Measurements from ENCODE around the gene P2RX2.

Gene P2RX2

DNA sequence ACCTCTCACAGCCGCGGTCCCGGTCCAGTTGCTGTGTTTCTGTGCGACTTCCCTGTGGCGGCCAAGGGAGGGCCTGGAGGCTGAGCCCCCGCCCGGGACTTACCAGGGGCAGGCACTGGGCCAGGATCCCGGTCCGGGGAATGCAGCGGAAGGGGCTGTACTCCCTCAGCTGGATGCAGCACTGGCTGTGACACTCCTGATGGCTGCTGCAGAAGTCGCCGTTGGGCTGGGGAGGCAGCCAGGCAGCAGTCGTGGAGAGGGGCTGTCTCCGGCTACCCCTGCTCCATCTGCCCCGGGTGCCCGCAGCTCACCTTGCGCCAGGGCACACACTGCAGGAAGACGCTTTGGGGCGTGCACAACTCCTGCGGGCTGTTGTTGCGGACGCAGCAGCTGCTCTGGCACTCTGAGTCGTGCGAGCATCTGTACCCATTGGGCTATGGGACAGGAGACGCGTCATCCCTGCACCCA is 14.4 kb upstream of the P2RX2 start:
- DNase-seq: no peak

DNA sequence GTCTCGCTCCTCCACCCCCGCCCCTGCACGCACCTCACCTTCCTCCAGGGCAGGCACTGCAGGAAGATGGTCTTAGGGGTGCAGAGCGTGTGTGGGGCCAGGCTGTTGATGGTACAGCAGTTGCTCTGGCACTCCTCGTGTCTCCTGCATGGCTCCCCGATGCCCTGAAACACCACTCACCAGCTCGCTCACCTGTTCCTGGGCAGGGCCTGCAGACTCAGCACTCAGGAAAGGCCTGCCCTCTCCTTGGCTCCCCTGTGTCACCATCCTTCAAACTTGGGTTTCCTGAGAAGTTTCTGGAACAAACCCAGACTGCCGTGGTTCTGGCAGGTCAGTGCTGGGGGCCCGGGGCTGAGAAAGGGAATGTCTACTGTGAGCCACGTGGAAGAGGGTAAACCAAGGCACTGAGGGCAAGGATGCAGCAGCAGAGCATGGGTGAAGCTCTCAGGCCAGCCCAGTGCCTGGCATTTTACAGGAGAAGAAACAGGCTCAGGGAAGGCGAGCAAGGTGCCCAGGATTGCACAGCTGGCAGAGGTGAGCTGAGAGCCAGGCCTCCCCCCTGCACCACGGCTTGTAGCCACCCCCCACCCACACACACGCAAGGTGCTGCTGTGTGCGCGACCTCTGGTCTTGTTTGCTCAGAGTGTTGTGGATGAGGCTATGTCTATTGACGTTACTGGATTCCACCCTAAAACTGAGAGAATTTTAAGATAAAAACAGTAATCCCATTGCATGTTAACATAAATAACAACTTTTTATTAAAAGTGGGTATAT is 13.7 kb upstream of the P2RX2 start:
- no peak for DNase-seq

DNA sequence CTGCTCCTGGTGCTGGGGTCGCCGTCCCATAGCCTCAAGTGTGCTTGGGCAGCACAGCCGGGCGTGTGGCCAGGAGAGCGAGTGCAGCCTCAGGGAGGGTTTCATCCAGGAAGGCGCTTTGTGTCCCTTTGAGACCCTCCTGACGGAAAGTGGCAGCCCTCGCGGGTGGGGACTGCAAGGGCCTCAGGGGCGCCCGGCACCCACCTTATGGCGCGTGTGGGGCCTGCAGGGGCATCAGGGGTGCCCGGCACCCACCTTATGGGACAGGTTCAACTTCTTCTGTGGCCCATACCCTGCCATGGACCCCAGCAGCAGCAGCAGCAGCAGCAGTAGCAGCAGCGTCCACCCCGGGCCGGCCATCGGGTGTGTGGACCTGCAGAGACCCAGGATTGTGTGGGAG is 12.7 kb upstream of the P2RX2 start:
- no peak for DNase-seq

DNA sequence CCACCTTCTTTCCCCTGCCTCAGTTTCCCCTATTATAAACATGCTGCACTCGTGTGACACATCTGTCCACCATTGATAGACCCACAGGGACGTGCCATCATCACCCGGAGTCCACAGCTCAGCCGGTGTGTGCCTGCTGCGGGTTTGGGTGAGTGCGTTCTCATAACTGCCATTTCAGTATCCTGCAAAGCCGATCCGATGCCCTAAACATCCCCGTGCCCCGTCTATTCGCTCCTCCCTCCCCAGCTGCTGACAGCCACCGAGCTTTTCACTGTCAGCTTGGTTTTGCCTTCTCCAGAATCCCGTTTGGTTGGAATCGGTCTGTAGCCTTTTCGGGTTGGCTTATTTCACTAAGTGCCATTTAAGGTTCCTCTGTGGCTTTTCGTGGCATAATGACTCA is 12.1 kb upstream of the P2RX2 start:
- no peak for DNase-seq

DNA sequence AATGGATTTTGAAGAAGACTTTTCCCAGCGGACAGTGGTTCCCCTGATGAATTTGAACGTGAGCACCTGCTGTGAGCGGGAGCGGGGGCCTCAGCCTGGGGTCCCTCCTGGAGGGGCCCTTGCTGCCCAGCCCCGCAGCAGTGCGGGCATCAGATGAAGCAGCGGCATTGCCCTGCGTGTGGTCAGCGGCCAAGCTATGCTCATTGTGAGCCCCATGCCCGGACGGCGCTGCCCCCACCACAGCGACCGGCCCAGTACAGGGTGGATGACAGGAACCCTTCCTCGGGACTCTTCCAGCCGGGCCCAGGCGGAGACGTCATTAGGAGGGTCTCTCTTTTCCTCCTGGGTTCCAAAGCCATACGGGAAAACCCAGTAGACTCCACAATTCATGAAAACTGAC is 11.6 kb upstream of the P2RX2 start:
- no peak for DNase-seq

DNA sequence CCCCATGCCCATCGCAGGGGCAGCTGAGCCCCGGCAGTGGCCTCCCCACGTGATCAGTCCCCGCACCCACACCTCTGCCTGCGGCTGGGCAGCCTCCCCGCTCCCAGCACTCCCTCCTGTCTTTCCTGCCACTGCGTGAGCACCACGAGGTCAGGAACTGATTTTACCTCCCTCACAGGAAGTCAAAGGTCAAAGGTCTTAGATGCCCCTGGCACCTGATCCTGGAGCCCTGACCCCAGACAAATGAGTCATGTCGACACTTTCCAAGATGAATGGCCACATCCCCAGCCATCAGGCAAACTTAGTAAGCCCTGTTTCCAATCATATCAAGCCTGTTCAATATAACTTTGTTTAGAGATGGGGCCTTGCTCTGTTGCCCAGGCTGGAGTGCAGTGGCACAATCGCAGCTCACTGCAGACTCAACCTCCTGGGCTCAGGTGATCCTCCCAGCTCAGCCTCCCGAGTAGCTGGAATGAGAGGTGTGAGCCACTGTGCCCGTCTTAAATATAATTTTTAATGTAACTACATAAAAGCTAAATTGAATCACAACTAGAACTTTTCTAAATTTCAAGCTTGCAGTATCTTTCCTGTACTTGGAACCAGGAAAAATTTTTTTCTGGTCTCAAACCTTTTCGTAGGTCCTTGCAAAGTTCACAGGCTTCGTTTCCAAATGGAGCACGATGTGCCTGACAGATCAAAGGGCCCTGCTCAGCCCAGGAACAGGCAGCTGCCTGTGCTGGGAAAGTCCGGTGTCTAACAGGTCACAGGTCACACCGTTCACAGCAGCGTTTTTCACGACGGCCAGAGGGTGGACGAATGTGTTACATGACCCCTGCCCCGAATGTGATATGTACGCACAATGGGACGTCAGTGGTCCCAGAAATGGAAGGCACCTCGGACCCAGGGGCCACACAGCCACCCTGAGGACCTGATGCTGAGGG is 10.1 kb upstream of the P2RX2 start:
- no peak for DNase-seq

DNA sequence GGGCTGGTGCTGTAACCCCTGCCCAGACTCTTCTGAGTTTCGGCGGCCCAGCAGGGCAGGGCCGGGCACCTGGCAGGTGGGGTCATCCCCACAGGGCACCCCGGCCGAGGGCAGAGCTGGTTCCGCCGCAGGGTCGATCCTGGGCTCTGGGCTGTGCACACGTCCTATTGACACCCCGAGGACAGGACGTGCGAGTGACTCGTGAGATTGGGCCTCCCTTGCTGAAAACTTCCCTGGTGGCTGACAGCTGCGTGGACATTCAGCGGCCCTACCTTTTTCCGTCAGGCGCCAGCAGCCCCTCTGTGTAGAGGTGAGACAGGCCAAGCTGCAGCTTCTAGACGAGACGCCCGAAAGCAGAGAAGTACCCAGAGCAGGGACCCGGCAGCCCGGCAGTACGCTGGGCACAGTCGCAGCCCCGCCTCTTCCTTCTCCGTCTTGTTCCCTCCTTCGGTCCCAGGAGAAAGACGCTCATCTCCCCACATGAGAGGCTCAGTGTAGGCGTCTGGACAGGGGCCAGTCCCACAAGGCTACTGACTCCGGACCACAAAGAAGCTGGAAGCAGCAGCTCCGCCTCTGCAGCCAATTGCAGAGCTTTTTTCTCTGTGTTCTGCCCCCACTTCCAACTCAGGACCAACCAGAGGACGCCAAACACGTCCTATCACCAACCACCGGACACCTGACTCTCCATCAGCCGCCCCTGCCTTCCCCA is 8.4 kb upstream of the P2RX2 start, which contains the start of gene LRCOL1:
TSS of gene LRCOL1 (minus strand) at position 532 of the 709 bp plus-strand sequence. CDS start 4,331 bp downstream, outside the sequence.
- DNase-seq: no peak

DNA sequence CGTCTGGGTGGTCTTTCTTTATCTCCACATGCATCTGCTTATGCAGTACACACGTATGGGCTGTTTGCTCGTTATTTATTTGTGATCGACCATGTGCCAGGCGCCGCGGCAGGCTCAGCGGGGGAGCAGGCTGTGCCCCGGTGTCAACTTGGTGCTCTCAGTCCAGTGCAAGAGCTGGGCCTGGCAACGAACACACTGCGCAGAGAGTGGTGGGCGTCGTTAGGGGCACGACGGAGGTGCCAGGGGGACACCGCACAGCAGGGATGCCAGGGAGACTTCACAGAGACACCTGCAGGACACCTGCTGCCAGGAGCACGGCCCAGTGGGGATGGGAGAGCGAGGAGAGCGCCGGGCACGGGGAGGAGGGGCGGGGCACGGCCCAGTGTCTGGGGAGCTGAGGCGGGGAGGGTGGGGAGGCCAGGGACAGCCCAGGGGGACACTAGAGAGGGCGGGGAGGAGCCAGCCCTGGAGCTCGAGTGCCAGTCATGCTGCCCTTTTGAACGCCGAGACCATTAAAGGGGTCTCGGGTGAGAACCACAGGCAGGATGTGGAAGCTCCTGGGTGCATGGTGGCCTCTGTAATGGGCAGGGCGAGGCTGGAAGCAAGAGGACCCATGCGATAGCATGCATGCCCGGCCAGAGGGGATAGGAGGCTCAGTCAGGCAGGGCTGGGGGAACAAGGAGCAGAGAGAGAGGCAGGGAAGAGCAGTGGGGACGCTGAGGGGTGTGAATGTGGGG is 7.5 kb upstream of the P2RX2 start:
- no peak for DNase-seq

DNA sequence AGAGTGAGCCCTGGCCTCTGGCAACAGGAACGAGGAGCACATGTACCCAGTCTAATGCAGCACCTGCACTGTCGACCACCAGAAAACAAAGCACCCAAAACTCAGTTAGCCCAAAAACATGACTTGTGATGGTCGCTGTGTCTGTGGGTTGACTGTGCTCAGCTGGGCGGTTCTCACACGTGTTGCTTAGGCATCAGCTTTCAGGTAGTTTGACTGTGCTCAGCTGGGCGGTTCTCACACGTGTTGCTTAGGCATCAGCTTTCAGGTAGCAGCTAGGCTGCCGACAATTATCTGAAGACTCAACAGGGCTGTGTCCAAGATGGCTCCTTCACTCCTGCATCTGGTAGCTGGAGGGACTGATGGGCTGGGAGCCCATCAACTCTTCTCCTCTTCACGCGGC is 7.0 kb upstream of the P2RX2 start:
- no peak for DNase-seq

DNA sequence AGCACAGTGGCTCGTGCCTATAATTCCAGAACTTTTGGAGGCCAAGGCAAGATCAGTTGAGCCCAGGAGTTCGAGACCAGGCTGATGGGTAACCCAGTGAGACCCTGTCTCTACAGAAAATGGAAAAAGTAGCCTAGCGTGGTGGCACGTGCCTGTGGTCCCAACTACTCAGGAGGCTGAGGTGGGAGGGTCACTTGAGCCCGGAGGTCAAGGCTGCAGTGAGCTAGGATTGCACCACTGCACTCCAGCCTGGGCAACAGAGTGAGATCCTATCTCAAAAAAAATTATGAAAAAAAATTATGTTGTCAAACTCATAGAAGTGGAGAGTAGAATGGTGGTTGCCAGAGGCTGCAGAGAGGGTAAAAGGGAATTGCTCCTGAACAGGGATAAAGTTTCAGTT is 4.5 kb upstream of the P2RX2 start:
- no peak for DNase-seq

DNA sequence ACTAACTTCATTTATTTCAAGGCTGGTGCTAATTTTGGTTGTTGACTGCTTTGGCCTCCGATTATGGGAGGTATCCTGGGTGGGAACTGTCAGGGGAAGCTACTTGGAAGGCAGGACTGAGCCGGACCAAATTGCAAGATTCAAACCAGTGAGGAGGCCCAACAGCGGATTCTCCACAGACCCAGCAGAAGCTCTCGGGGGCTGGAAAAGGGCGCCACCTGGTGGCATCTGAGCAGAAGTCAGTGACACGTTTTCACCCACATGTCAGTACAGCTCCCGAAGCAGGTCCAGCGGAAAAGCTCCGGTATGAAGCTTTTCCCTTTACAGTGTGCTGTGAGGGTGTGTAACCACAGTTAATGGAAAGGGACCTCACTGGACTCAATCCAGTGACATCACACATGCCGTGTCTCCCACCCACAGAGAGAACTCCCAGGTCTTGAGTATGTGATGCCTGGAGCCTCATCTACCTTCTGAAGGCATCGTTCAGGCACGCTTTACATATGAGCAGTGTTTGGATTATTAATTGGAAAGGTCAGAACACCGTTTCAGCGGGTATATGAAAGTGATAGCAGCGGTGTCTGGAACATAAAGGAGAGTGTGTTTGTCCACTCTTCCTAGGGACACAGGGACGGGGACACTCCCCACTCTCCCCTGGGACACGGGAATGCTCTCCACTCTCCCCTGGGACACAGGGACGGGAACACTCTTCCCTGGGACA is 3.6 kb upstream of the P2RX2 start:
- DNase-seq: peak; percentile 54

DNA sequence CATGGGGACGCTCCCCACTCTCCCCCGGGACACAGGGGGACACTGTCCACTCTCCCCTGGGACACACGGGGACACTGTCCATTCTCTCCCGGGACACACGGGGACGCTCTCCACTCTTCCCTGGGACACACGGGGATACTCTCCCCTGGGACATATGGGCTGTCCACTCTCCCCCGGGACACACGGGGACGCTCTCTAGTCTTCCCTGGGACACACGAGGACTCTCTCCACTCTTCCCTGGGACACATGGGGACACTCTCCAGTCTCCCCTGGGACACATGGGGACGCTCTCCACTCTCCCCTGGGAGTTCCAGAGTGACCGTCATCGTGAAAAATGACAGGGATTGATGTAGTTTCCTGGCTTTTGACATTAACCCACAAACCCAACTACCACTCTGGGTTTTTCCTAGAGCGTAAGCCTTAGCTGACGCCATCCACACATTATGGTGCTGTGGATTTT is 3.0 kb upstream of the P2RX2 start:
- DNase-seq: no peak

DNA sequence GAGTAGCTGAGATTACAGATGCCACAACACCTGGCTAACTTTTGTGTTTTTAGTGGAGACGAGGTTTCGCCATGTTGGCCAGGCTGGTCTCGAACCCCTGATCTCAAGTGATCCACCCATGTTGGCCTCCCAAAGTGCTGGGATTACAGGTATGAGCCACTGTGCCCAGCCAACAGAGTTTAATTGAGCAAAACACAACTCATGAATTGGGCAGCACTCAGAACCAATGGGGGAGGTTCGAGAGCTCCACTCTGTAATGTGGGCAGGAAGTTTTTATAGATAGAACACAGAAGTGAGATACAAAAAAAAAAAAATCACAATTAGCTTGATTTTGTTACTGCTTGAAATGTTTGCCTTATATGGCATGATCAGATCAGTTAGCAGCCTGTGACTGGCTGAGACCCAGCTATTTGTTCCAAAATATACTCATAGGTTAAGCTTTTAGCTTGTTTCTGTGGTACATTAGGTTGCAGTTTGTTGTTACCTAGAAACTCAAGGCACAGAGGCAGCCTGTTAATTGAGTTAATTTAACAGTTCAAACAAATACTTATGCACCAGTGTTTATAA is 1.4 kb upstream of the P2RX2 start:
- no peak for DNase-seq

DNA sequence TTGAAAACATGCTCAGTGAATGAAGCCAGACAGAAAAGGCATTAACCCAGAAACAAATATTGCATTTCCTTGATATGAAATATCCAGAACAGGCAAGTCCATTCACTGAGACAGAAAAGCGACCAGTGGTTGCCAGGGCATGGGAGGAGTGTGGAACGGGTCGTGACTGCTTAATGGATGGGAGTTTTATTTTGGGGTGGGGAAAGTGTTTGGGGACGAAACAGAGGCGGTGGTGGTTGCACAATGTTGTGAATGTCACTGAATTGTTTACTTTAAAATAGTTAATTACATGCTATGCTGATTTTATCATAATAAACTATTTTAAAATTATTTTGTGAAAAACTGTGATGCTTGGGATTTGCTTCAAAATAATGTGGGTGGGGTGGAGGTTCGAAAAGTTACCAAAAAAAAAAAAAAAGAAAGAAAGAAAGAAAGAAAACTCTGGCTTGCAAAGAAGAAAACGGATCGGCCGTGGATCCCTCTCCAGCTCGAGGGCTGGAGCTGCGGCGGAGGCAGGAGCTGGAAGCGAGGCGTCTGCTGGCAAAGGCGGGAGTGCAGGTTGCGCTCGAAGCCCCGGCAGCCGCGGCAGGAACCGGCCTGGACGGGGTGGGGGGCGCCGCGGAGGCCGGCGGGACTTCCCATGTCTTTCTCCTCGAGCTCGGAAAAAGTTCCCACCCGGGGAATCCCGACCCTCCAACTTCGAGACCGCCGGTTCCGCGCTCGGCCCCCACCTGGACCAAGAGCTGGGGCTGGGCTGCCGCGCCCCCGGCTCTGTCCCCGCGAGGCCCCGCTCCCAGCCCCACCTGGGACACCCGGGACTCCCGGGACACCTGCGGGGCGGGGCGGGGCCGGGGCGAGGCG is 524 bp upstream of the P2RX2 start:
- DNase-seq: no peak

DNA sequence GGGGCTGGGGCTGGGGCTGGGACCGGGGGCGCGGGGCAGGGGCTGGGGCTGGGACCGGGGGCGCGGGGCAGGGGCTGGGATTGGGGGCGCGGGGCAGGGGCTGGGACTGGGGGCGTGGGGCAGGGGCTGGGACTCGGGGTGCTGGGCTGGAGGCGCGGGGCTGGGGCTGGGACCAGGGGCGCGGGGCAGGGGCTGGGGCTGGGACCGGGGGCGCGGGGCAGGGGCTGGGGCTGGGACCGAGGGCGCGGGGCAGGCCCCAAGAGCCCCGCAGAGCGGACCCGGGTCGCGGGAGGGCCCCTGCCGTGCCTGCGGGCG is 452 bp downstream of the P2RX2 start:
- DNase-seq: no peak

DNA sequence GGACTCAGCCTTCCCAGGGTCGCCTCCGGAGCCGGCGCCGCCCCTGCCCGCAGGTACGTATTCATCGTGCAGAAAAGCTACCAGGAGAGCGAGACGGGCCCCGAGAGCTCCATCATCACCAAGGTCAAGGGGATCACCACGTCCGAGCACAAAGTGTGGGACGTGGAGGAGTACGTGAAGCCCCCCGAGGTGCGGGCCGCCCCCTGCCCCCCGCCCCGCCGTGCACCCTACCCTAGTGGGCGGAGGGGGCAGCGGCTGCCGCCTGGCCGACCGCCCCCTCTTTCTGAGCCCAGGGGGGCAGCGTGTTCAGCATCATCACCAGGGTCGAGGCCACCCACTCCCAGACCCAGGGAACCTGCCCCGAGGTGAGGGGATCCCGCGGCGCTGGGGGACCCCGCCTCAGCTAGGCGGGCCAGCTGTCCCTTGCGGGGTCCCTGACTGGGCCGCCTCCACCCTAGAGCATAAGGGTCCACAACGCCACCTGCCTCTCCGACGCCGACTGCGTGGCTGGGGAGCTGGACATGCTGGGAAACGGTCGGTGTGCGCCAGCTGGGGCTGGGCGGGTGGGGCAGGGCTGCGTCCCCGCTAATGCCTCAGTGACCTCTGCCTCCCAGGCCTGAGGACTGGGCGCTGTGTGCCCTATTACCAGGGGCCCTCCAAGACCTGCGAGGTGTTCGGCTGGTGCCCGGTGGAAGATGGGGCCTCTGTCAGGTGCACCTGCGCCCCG is 973 bp downstream of the P2RX2 start:
- no peak for DNase-seq

DNA sequence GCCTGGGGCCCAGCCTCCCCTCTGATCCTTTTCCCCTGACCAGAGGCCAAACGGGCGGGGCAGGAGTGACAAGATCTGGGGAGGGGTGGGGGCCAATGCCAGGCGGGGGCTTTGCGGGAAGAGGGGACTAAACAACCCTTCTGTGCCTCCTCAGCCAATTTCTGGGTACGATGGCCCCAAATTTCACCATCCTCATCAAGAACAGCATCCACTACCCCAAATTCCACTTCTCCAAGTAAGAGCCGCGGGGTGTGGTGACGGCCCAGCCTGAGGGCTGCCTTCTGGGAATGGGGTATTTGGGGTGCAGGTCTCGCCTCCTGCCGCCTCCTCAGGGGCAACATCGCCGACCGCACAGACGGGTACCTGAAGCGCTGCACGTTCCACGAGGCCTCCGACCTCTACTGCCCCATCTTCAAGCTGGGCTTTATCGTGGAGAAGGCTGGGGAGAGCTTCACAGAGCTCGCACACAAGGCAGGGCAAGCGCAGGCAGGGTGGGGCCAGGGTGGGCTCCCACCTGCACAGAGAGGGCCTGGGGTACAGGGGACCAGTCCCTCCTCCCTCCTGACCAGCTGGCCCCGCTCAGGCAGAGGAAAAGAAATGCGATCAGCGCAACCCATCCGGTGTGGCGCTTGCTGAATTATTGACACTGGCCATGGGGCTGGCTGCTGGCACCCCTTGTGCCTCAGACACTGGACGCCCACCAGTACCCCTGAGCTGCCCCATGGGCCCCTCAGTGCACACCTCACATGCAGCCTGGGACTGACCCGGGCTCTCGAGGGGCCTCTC is 1.7 kb downstream of the P2RX2 start:
- no peak for DNase-seq

DNA sequence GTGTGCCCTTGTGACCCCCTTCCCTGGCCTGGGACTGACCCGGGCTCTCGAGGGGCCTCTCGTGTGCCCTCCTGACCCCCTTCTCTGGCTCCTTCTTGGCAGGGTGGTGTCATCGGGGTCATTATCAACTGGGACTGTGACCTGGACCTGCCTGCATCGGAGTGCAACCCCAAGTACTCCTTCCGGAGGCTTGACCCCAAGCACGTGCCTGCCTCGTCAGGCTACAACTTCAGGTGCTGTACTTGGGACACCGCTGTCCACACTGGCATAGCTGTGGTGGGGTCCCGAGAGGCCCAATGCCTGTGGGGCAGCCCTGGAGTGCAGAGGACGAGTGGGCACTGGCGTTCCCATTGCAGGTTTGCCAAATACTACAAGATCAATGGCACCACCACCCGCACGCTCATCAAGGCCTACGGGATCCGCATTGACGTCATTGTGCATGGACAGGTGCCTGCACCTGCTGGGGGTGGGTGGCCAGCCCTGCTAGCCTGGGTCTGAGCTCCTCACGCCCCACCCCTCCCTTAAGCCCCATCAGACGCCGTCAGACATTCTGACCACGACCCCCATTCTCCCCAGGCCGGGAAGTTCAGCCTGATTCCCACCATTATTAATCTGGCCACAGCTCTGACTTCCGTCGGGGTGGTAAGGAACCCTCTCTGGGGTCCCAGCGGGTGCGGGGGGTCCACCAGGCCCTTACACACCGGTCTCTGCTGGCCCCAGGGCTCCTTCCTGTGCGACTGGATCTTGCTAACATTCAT is 2.5 kb downstream of the P2RX2 start:
- DNase-seq: no peak
